ENCODE data around the gene ERC2. TPM values are rescaled to one million over a fixed set of nuclear protein-coding genes. Genes with fewer than 3 reads are reported as not detected.

Gene ERC2
- total RNA-seq, 1 donor from 2014 or later, result 2.4 TPM

- no peak for DNase-seq
These were observed 985.6 kb downstream of the ERC2 start for GRCh38 chr3:55482496-55483195.

- no peak for DNase-seq
These were observed 986.3 kb downstream of the ERC2 start for GRCh38 chr3:55481744-55482495.

GRCh38 chr3:55480911-55481743 is 987.1 kb downstream of the ERC2 start:
- no peak for DNase-seq

- DNase-seq, result no peak
These were observed 990.7 kb downstream of the ERC2 start for GRCh38 chr3:55477306-55478303.

- DNase-seq, result no peak
These were observed 991.8 kb downstream of the ERC2 start for GRCh38 chr3:55476515-55476914.

GRCh38 chr3:55474213-55474632 is 994.0 kb downstream of the ERC2 start:
- no peak for DNase-seq

GRCh38 chr3:55473788-55474187 is 994.5 kb downstream of the ERC2 start:
- no peak for DNase-seq

GRCh38 chr3:55471522-55472280 is 996.6 kb downstream of the ERC2 start:
- no peak for DNase-seq

GRCh38 chr3:55471084-55471483 is 997.2 kb downstream of the ERC2 start:
- DNase-seq, result no peak

- DNase-seq, result no peak
These were observed 998.2 kb downstream of the ERC2 start for GRCh38 chr3:55469957-55470526.

- no peak for DNase-seq
These were observed 1000.0 kb downstream of the ERC2 start for GRCh38 chr3:55468251-55468650.

- no peak for DNase-seq
These were observed 1001.2 kb downstream of the ERC2 start for GRCh38 chr3:55467099-55467498.

GRCh38 chr3:55466526-55466925 is 1001.7 kb downstream of the ERC2 start:
- DNase-seq, result no peak

GRCh38 chr3:55461896-55462295 is 1006.4 kb downstream of the ERC2 start:
- no peak for DNase-seq

- no peak for DNase-seq
These were observed 1008.4 kb downstream of the ERC2 start for GRCh38 chr3:55459838-55460237.

Other genes with a start within 250 kb of the ERC2 start
- gene CCDC66, start 88.7 kb upstream of the ERC2 start, total RNA-seq, result 13.4 and 22.6 TPM in 2 replicates
- 84.9 and 100 TPM in 2 replicates for gene TASOR, start 214.8 kb upstream of the ERC2 start, total RNA-seq

Measured in dermis blood vessel endothelial cell (primary cell).